Transverse colon (tissue), 4 donors: Measurements from ENCODE around the gene PDCD1. TPM values are rescaled to one million over a fixed set of nuclear protein-coding genes. Genes with fewer than 3 reads are reported as not detected.

Source experiments
- DNase-seq: peaks from one replicate; pipeline ENCODE4 v3.0.0-alpha.2; 2019
- H3K27ac ChIP-seq, 4 donors: fragments of 200-600 bp; sonication (generic); 2 replicates each; pipeline ENCODE4 v1.5.1; 2016 to 2018; ENCODE audit warnings: inconsistent platforms in 4 of 4
- H3K27me3 ChIP-seq: fragments of 200-600 bp; sonication (generic); 2 replicates; pipeline ENCODE4 v1.5.1; 2017; ENCODE audit warnings: inconsistent platforms
- H3K36me3 ChIP-seq, 4 donors: fragments of 200-600 bp; sonication (generic); 2 replicates each; pipeline ENCODE4 v1.5.1; 2017 to 2019; ENCODE audit warnings: inconsistent platforms in 4 of 4
- H3K4me1 ChIP-seq, 4 donors: fragments of 200-600 bp; sonication (generic); 2 replicates each; pipeline ENCODE4 v1.5.1; 2017 to 2020; ENCODE audit warnings: inconsistent platforms in 4 of 4
- H3K4me3 ChIP-seq, 4 donors: fragments of 200-600 bp; sonication (generic); 1 replicate in 1 of 4; 2 replicates in 3 of 4; pipeline versions ENCODE4 v1.5.1 to v1.6.1; 2017 to 2019; ENCODE audit warnings: inconsistent platforms in 4 of 4
- H3K9me3 ChIP-seq, 2 donors: fragments of 200-600 bp; sonication (generic); 2 replicates each; pipeline ENCODE4 v1.5.1; 2017 to 2019; ENCODE audit warnings: inconsistent platforms in 2 of 2
- EP300 ChIP-seq: sonication (generic); formaldehyde crosslinking; IDR thresholded peaks from one replicate; pipeline ENCODE4 v1.6.1; 2017; ENCODE audit warnings: antibody characterized with exemption, low read depth
- POLR2A ChIP-seq: fragments of 450-650 bp; IDR thresholded peaks from one replicate; pipeline ENCODE4 v1.6.1; 2016; ENCODE audit warnings: antibody characterized with exemption, mild to moderate bottlenecking, moderate library complexity
- POLR2AphosphoS5 ChIP-seq, 3 donors: sonication (generic); formaldehyde crosslinking; IDR thresholded peaks; one replicate each; pipeline ENCODE4 v1.6.1; 2016; ENCODE audit warnings: antibody characterized with exemption in 3 of 3
- WGBS, 2 donors: methylation state at CpG; one replicate each; pipeline ENCODE4 v1.1.5; 2018; ENCODE audit warnings: low coverage in 1 of 2; 5-methylcytosine and 5-hydroxymethylcytosine counted together
- in situ Hi-C, 4 donors: fragments of 200-750 bp; cut with MboI; loops; one replicate each; pipeline versions ENCODE4 v1.15.0 to v1.15.1; 2017; ENCODE audit warnings: low sequenced_read_pairs in 3 of 4, low pct_ligation_motif_present in 1 of 4, low pct_unique_long_range_greater_than_20kb in 1 of 4
- intact Hi-C: fragments of 100-400 bp; cut with DNase I; formaldehyde crosslinking; loops from one replicate; pipeline ENCODE4 v1.15.1; 2023; ENCODE audit warnings: low total_unique reads
- total RNA-seq, 4 donors: library from RNA; depleted of rRNA; stranded (reverse); fragments of >200 nt; gene quantifications; one replicate each; pipeline ENCODE4 v1.1.0, GENCODE V29; 2016
- TF ChIP-seq, protein P1 (sequence below), 5 experiments: fragments of 200-600 bp in 3 of 5; fragments of 450-650 bp in 2 of 5; sonication (generic) in 3 of 5; IDR thresholded peaks; 1 replicate in 2 of 5; 2 replicates in 3 of 5; pipeline ENCODE4 v1.5.1; 2016 to 2017; ENCODE audit warnings: antibody characterized with exemption in 5 of 5, inconsistent platforms in 3 of 5, mild to moderate bottlenecking in 2 of 5, moderate library complexity in 1 of 5

Gene PDCD1
- total RNA-seq, 4 donors from 2014 or later, result 0.55 to 0.64 TPM; not detected in 2

- DNase-seq, result no peak
Measured at GRCh38 chr2:241902357-241902991, 43.8 kb upstream of the PDCD1 start.

GRCh38 chr2:241901500-241902351, 43.0 kb upstream of the PDCD1 start:
- Histone ChIP-seq H3K9me3 (no peaks in the 10 kb centered on the region), H3K4me1 (peaks cover 0 to 10% (median 0%) of the 10 kb centered on the region in 4 donors), H3K27ac (no peak overlapping the region), H3K36me3 (no peaks in the 10 kb centered on the region), H3K4me3 (peak overlapping the region in 1 of 4 donors; percentile 15), H3K27me3 (no peaks in the 10 kb centered on the region)
- in situ Hi-C loops, result no loop called here
- DNase-seq, result no peak
- intact Hi-C loops, result no loop called here
- no peak for TF ChIP-seq POLR2AphosphoS5 (IDR thresholded peaks at IDR 0.05)
- TF ChIP-seq, protein P1, sequence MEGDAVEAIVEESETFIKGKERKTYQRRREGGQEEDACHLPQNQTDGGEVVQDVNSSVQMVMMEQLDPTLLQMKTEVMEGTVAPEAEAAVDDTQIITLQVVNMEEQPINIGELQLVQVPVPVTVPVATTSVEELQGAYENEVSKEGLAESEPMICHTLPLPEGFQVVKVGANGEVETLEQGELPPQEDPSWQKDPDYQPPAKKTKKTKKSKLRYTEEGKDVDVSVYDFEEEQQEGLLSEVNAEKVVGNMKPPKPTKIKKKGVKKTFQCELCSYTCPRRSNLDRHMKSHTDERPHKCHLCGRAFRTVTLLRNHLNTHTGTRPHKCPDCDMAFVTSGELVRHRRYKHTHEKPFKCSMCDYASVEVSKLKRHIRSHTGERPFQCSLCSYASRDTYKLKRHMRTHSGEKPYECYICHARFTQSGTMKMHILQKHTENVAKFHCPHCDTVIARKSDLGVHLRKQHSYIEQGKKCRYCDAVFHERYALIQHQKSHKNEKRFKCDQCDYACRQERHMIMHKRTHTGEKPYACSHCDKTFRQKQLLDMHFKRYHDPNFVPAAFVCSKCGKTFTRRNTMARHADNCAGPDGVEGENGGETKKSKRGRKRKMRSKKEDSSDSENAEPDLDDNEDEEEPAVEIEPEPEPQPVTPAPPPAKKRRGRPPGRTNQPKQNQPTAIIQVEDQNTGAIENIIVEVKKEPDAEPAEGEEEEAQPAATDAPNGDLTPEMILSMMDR (IDR thresholded peaks at IDR 0.05), result no peak
- TF ChIP-seq POLR2A, result no peak
- no peak for TF ChIP-seq EP300
- 80 to 83% methylated on average over 18 to 54 of the region's 54 CpGs for WGBS, 2 donors

More at GRCh38 chr2:241902357-241902991, 43.8 kb upstream of the PDCD1 start:
- Histone ChIP-seq H3K4me1 (peaks cover 0 to 10% (median 0%) of the 10 kb centered on the region in 4 donors), H3K27me3 (no peaks in the 10 kb centered on the region), H3K36me3 (no peaks in the 10 kb centered on the region), H3K4me3 (peak overlapping the region in 1 of 4 donors; percentile 15), H3K27ac (no peak overlapping the region), H3K9me3 (no peaks in the 10 kb centered on the region)
- 80 to 83% methylated on average over 8 to 25 of the region's 48 CpGs for WGBS, 2 donors
- in situ Hi-C loops, result no loop called here
- intact Hi-C loops, result no loop called here
- no peak for TF ChIP-seq POLR2A
- no peak for TF ChIP-seq EP300
- TF ChIP-seq POLR2AphosphoS5 (IDR thresholded peaks at IDR 0.05), result no peak
- TF ChIP-seq, protein P1 (IDR thresholded peaks at IDR 0.05), result no peak

DNA sequence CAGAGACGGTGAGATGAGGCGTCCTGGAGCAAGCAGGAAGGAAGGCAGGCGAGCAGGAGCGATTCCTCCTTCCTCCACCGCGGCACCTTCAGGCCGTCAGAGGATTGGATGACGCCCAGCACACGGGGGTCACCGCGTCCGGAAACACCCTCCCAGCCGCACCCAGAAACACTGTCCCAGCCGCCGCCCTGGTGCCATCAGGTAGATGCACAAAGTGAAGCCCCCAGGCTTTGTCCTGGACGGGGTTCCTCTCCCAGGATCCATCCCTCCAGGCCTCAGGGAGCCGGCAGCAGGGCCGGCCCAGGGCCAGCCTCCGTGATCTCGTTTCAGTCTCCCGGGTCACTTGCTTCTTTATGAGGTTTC, 42.3 kb upstream of the PDCD1 start:
- H3K27ac ChIP-seq, result no peak overlapping the region
- TF ChIP-seq EP300 (no peak), POLR2AphosphoS5 (IDR thresholded peaks at IDR 0.05) (no peak), POLR2A (no peak)
- TF ChIP-seq, protein P1 (IDR thresholded peaks at IDR 0.05), result no peak
- in situ Hi-C loops (no loop called here), intact Hi-C loops (no loop called here)
- whole genome bisulfite sequencing, 2 donors, result 96% methylated on average over 21 of the region's 21 CpGs; no CpG with 5 or more reads in 1 of the 2 donors
- H3K27me3 ChIP-seq, result no peaks in the 10 kb centered on the region
- no peaks in the 10 kb centered on the region for H3K9me3 ChIP-seq
- DNase-seq, result no peak
- H3K4me1 ChIP-seq, result peaks cover 0 to 10% (median 1%) of the 10 kb centered on the region in 4 donors
- H3K4me3 ChIP-seq, result no peak overlapping the region
- H3K36me3 ChIP-seq, result no peaks in the 10 kb centered on the region

DNA sequence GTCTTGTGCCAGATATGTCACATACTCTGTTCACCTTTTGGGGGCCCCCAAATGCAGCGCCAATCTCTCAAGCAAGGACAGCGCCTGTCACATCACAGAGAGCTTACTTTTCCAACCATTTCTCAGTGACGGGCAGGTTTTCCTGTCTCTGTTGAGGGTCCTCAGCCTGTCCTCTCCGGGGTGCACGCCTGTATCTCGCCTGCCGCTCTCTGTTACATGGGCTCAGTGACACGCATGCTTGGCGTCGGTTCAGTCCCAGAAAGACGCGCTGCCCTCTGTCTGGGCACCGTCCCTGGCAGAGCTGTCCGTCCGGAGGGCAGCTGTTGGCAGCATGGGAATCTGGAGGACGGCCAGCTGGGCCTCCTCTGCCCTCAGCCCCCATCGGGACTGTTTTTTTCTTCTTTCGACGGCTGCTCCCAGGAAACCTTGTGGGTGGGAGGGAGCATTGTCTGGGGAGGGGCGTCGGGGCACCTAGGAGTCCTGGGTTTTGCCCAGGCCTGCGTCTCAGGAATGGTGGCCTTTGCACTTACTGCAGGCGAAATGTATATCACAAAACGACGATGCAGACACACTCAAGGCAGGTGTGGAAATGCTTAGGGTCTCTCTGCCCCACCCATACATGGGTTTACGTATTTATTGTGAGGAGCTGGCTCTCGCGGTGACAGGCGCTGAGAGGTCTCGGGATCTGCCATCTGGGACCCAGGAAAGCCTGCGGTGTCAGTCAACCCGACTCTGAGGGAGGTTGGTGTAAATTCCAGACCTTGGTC, 41.7 kb upstream of the PDCD1 start:
- intact Hi-C loops, result no loop called here
- H3K4me1 ChIP-seq, result peaks cover 0 to 10% (median 1%) of the 10 kb centered on the region in 4 donors

More for the DNA sequence above, 41.7 kb upstream of the PDCD1 start:
- DNase-seq, result no peak
- Histone ChIP-seq H3K27me3 (no peaks in the 10 kb centered on the region), H3K36me3 (no peaks in the 10 kb centered on the region), H3K9me3 (no peaks in the 10 kb centered on the region), H3K27ac (peak overlapping the region in 1 of 4 donors; percentile 31), H3K4me3 (no peak overlapping the region)
- TF ChIP-seq POLR2A (no peak), EP300 (no peak), POLR2AphosphoS5 (IDR thresholded peaks at IDR 0.05) (no peak)
- TF ChIP-seq, protein P1 (IDR thresholded peaks at IDR 0.05), result no peak
- WGBS, 2 donors, result 85 to 88% methylated on average over 6 to 32 of the region's 32 CpGs
- in situ Hi-C loops, result no loop called here
